Measurements from ENCODE around the gene CTSE. TPM values are rescaled to one million over a fixed set of nuclear protein-coding genes. Genes with fewer than 3 reads are reported as not detected.
"Not testable (repeated sequence)": the region's sequence is repeated elsewhere in the genome, so short reads cannot be mapped to it uniquely, and the experiment has no call there.

Gene CTSE
- total and polyA plus RNA-seq, 2 of the 13 experiments (the other 11 are each of a cell fraction or from before 2014, with no cell fraction given), result 0.50 to 0.69 TPM

GRCh38 chr1:205996641-205997040, 27.1 kb downstream of the CTSE start:
- ATAC-seq; H3K4me3 ChIP-seq (replicated peaks in 1 of 3; ENCODE audit: insufficient read depth in 1 of 3, low read depth in 2 of 3, low read length in 3 of 3); BruUV-seq (replicated peaks); H3K9me3 ChIP-seq (ENCODE audit: low read length); H3K79me2 ChIP-seq (ENCODE audit: insufficient read depth, low read length); H3K4me2 ChIP-seq (ENCODE audit: low read depth, low read length); DNase-seq (ENCODE audit: low spot score); in situ Hi-C loops (cut with HindIII; ENCODE audit: extremely low pct_ligation_motif_present, low pct_unique_long_range_greater_than_20kb); intact Hi-C loops (cut with micrococcal nuclease; ENCODE audit: unreplicated experiment); CTCF ChIA-PET (ENCODE audit: low intra/inter-chr PET ratio, low total read pairs); FAIRE-seq; H2AFZ ChIP-seq (ENCODE audit: low read length); H3K27me3 ChIP-seq (ENCODE audit: control insufficient read depth in 1 of 2, insufficient read depth in 2 of 2, low read length in 2 of 2); H3K27ac ChIP-seq (ENCODE audit: extremely low read length, insufficient read depth, low read length); H3K4me1 ChIP-seq (ENCODE audit: insufficient read depth, low read length); H3K9ac ChIP-seq (ENCODE audit: insufficient read depth, low read depth, low read length); H4K20me1 ChIP-seq (ENCODE audit: insufficient read depth, low read length); POLR2A ChIA-PET; H3K36me3 ChIP-seq (replicated peaks in 1 of 2; ENCODE audit: control insufficient read depth in 1 of 2, insufficient read depth in 2 of 2, low read length in 2 of 2): not testable (repeated sequence)
- 95% methylated on average over 1 of the region's 1 CpG for WGBS (ENCODE audit: low lambda C conversion rate)

DNA sequence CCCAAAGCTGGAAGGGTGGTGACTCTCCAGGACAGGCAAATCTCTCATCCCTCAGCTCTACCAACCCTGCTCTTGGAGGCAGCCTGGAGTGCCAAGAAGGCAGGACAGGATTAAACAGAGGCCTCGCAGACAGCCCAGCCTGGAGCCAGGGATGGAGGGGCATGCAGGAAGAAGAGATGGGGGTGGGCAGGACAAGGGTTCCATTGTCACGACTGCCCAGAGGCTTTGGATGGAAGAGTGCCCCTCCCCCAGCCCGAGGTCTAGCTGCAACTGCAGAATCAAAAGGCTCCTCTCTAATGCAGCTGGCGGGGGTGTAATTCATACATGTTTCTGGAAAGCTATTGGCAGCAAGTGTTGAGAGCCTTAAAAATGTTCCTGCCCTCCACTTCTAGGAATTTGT, 29.3 kb downstream of the CTSE start:
- ATAC-seq, result no peak
- FAIRE-seq, result no peak
- BruUV-seq (replicated peaks), result no TSS peak
- in situ Hi-C loops (cut with HindIII; ENCODE audit: extremely low pct_ligation_motif_present, low pct_unique_long_range_greater_than_20kb) (no loop called here), intact Hi-C loops (cut with micrococcal nuclease; ENCODE audit: unreplicated experiment) (no loop called here)
- DNase-seq (ENCODE audit: low spot score), result no peak
- Histone ChIP-seq H4K20me1 (ENCODE audit: insufficient read depth, low read length) (no peaks in the 10 kb centered on the region), H3K4me1 (ENCODE audit: insufficient read depth, low read length) (no peaks in the 10 kb centered on the region), H3K9ac (ENCODE audit: insufficient read depth, low read depth, low read length) (no peak overlapping the region), H2AFZ (ENCODE audit: low read length) (no peak overlapping the region), H3K79me2 (ENCODE audit: insufficient read depth, low read length) (no peaks in the 10 kb centered on the region), H3K9me3 (ENCODE audit: low read length) (no peaks in the 10 kb centered on the region), H3K27me3 (ENCODE audit: control insufficient read depth in 1 of 2, insufficient read depth in 2 of 2, low read length in 2 of 2) (0 out of 5 replicates have a peak, but pooled peaks cover 0 to 3% of the 10 kb centered on the region in 2 experiments), H3K36me3 (replicated peaks in 1 of 2; ENCODE audit: control insufficient read depth in 1 of 2, insufficient read depth in 2 of 2, low read length in 2 of 2) (no peaks in the 10 kb centered on the region), H3K4me2 (ENCODE audit: low read depth, low read length) (no peak overlapping the region), H3K27ac (ENCODE audit: extremely low read length, insufficient read depth, low read length) (no peak overlapping the region), H3K4me3 (replicated peaks in 1 of 3; ENCODE audit: insufficient read depth in 1 of 3, low read depth in 2 of 3, low read length in 3 of 3) (no peak overlapping the region)
- WGBS (ENCODE audit: low lambda C conversion rate), result 34% methylated on average over 4 of the region's 4 CpGs
- ChIA-PET POLR2A (no interaction called here), CTCF (ENCODE audit: low intra/inter-chr PET ratio, low total read pairs) (no interaction called here)
- TF ChIP-seq, protein P1, sequence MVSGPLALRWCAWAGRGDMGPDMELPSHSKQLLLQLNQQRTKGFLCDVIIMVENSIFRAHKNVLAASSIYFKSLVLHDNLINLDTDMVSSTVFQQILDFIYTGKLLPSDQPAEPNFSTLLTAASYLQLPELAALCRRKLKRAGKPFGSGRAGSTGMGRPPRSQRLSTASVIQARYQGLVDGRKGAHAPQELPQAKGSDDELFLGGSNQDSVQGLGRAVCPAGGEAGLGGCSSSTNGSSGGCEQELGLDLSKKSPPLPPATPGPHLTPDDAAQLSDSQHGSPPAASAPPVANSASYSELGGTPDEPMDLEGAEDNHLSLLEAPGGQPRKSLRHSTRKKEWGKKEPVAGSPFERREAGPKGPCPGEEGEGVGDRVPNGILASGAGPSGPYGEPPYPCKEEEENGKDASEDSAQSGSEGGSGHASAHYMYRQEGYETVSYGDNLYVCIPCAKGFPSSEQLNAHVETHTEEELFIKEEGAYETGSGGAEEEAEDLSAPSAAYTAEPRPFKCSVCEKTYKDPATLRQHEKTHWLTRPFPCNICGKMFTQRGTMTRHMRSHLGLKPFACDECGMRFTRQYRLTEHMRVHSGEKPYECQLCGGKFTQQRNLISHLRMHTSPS (CRISPR knock-in tag; IDR thresholded peaks at IDR 0.05; ENCODE audit: low read depth), result no peak
- TF ChIP-seq FOXM1 (CRISPR knock-in tag; IDR thresholded peaks at IDR 0.05), result no peak
- TF ChIP-seq ELF3 (CRISPR knock-in tag; IDR thresholded peaks at IDR 0.05), result no peak
- TF ChIP-seq BCLAF1 (IDR thresholded peaks at IDR 0.05), result no peak
- no peak for TF ChIP-seq TCF7L2 (IDR thresholded peaks at IDR 0.05; ENCODE audit: low read depth, low read length)
- no peak for TF ChIP-seq HNRNPK (IDR thresholded peaks at IDR 0.05; ENCODE audit: low read depth, low read length, poor library complexity, severe bottlenecking)
- no peak for TF ChIP-seq ZNF678 (CRISPR knock-in tag; IDR thresholded peaks at IDR 0.05)
- no peak for TF ChIP-seq HMGXB3 (CRISPR knock-in tag; IDR thresholded peaks at IDR 0.05; ENCODE audit: borderline replicate concordance)
- no peak for TF ChIP-seq THAP11 (CRISPR knock-in tag; IDR thresholded peaks at IDR 0.05)

Data from HepG2 (cell line).